ENCODE data around the gene CYLD. TPM values are rescaled to one million over a fixed set of nuclear protein-coding genes. Genes with fewer than 3 reads are reported as not detected.

The CYLD gene
- total and polyA plus RNA-seq, 8 donors: 6.2 to 30.3 (median 16.7) TPM

GRCh38 chr16:50709980-50710379, 31.9 kb upstream of the CYLD start:
- Histone ChIP-seq H3K36me3 (no peaks in the 10 kb centered on the region), H3K27me3 (no peaks in the 10 kb centered on the region), H3K27ac (no peak overlapping the region), H3K4me3 (no peak overlapping the region), H3K4me1 (no peaks in the 10 kb centered on the region), H3K9me3 (no peaks in the 10 kb centered on the region)
- 74 to 81% methylated on average over 5 of the region's 5 CpGs for WGBS, 2 donors
- DNase-seq (no peak), ATAC-seq (no peak), FAIRE-seq (no peak)
- TF ChIP-seq CTCF (IDR thresholded peaks at IDR 0.05): no peak
- intact Hi-C loops (cut with DNase I): no loop called here

- H3K9me3 ChIP-seq: no peaks in the 10 kb centered on the region
- no peak for DNase-seq
- intact Hi-C loops (cut with DNase I): no loop called here
- ATAC-seq: no peak
- WGBS, 2 donors: 82 to 87% methylated on average over 21 of the region's 21 CpGs
- no peak for TF ChIP-seq CTCF (IDR thresholded peaks at IDR 0.05)
- no peak overlapping the region for H3K4me3 ChIP-seq
- no peaks in the 10 kb centered on the region for H3K36me3 ChIP-seq
- no peak for FAIRE-seq
- peak overlapping the region in 3 of 4 donors; percentile 35 to 44 (median 38) for H3K27ac ChIP-seq
- H3K4me1 ChIP-seq: no peaks in the 10 kb centered on the region
- H3K27me3 ChIP-seq: no peaks in the 10 kb centered on the region
Measured at GRCh38 chr16:50711040-50711439, 30.8 kb upstream of the CYLD start.

- TF ChIP-seq CTCF (IDR thresholded peaks at IDR 0.05): no peak
- Histone ChIP-seq H3K27ac (peak overlapping the region; percentile 5 to 44 (median 26)), H3K4me1 (no peaks in the 10 kb centered on the region), H3K9me3 (no peaks in the 10 kb centered on the region), H3K36me3 (no peaks in the 10 kb centered on the region), H3K4me3 (no peak overlapping the region), H3K27me3 (no peaks in the 10 kb centered on the region)
- WGBS, 2 donors: 71 to 76% methylated on average over 25 of the region's 25 CpGs
- peak; percentile 20 to 52 (median 35) for ATAC-seq
- intact Hi-C loops (cut with DNase I): no loop called here
- DNase-seq: peak in 3 of 6 donors; percentile 36 to 74 (median 46)
- no peak for FAIRE-seq
Measured at GRCh38 chr16:50711862-50712559, 29.9 kb upstream of the CYLD start.

- no peak for TF ChIP-seq CTCF (IDR thresholded peaks at IDR 0.05)
- DNase-seq: no peak
- WGBS, 2 donors: 37 to 59% methylated on average over 3 of the region's 3 CpGs
Measured at GRCh38 chr16:50712560-50712898, 29.4 kb upstream of the CYLD start.

GRCh38 chr16:50712956-50713355, 28.9 kb upstream of the CYLD start:
- TF ChIP-seq CTCF (IDR thresholded peaks at IDR 0.05): no peak
- Histone ChIP-seq H3K27ac (peak overlapping the region in 3 of 4 donors; percentile 1 to 38 (median 35)), H3K4me3 (no peak overlapping the region), H3K36me3 (no peaks in the 10 kb centered on the region), H3K4me1 (no peaks in the 10 kb centered on the region), H3K9me3 (no peaks in the 10 kb centered on the region), H3K27me3 (no peaks in the 10 kb centered on the region)
- ATAC-seq: no peak
- DNase-seq: no peak
- FAIRE-seq: no peak
- 68 to 74% methylated on average over 4 of the region's 4 CpGs for WGBS, 2 donors
- intact Hi-C loops (cut with DNase I): no loop called here

More at GRCh38 chr16:50712560-50712898, 29.4 kb upstream of the CYLD start:
- Histone ChIP-seq H3K27ac (peak overlapping the region; percentile 16 to 44 (median 36)), H3K27me3 (no peaks in the 10 kb centered on the region), H3K4me1 (no peaks in the 10 kb centered on the region), H3K36me3 (no peaks in the 10 kb centered on the region), H3K4me3 (no peak overlapping the region), H3K9me3 (no peaks in the 10 kb centered on the region)
- FAIRE-seq (no peak), ATAC-seq (peak in 3 of 4 donors; percentile 34 to 57 (median 50))
- intact Hi-C loops (cut with DNase I): no loop called here
